ENCODE measurements around the gene TTLL4.

The TTLL4 gene

DNA sequence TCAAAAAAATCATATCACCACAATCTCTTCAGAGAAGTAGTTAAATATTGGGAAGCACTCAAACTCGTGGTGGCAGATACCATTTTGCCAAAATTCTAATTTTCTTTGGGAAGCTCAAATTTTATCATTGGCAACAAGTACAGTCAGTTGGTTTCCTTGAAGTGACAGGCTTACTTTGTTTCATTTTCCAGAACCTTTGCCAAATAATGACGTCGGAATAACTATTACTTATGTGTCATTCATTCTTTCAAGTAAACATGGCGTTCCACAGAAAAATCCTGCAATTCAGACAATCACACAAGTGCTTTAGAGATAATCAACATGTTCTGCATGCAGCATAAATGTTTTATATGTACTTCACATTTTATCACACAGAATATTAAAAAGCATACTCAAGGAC is 5.4 kb downstream of the TTLL4 start:
- DNase-seq, result no peak

DNA sequence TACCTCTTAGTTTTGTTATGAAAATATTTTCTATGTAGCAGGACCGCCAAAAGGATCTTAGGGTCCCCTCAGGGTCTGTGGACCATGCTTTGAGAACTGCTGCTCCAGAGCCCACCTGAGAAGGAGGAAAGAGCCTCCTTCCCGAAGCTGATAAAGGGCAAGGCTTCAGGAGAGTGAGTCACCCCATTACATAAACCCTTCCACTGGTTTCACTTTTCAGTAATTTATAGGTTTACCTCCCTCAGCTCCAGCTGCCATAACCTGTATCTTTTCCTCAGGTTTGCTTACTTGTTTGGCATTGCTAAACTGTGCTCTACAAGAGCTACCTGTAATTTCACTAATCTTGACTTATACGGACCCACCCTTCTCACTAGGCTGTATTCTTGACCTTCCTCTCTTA is 6.6 kb downstream of the TTLL4 start:
- DNase-seq, result no peak

DNA sequence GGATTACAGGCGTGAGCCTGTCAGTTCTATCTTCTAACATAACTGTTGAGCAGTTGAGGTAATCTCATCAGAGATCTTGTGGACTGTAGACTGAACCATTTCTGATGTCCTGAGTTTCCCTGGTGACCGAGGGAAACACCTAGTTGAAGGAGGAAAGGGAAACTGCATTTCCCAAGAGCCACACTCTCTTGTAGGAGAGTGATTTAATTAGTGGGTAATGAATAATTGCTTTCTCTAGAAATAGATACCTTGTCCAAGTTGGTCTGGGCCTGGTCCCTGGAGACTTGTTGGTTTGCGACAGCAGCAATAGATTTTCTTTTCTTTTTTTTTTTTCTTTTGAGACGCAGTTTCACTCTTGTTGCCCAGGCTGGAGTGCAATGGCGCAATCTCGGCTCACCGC is 7.4 kb downstream of the TTLL4 start:
- DNase-seq, result no peak

DNA sequence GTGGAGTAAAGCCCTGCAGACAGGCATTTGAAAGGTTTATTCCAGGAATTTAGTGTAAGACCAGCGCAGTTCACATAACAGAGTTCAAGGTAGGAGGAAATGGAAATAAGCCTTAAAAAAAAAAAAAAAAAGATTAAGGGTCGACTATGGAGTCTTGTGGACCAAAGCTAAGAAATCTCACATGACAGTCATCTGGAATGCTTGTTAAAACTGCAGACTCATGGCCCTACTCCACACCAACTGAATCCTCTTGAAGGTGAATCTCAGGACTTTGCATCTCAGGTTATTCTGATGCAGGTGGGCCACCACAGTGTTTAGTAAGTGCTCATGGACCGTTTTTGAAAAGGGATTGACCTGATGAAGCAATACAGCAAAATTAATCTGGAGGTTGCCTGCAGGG is 8.8 kb downstream of the TTLL4 start:
- DNase-seq, result no peak

DNA sequence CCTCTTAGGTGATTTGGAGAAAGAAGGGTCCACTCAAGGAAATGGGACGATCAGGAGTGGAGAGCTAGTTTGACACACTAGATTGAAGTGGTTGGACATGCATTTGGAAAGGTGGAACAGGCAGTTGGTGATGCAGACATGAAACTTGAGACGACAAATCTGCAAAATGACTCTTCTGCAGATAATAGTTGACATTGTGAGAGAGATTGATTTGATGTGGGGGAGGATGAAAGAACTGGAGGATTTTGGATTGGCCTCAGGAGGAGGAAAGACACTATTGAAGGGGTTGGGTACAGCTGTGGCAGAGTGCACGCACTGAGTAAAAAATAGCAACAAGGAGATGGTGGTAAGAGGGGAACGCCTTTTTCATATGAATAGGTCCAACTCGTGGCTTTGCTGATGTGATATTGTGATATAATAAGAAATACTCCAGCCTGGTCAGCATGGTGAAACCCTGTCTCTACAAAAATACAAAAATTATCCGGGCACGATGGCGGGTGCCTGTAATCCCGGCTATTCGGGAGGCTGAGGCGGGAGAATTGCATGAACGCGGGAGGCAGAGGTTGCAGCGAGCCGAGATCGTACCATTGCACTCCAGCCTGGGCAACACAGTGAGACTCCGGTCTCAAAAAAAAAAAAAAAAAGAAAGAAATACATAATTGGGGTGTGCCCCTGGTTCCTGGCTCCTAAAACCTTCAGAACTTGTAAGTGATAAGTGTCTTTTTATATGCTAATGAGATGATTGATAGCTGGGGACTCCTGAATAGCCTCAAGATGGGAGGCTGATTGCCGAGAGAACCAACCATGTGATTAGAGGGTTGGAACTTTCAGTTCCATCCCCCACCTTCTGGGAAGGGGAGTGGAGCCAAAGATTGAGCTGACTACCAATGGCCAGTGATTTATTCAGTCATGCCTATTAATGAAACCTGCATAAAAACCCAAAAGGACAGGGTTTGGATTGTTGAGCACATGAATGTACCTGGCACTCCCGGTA is 9.7 kb downstream of the TTLL4 start:
- DNase-seq, result no peak

DNA sequence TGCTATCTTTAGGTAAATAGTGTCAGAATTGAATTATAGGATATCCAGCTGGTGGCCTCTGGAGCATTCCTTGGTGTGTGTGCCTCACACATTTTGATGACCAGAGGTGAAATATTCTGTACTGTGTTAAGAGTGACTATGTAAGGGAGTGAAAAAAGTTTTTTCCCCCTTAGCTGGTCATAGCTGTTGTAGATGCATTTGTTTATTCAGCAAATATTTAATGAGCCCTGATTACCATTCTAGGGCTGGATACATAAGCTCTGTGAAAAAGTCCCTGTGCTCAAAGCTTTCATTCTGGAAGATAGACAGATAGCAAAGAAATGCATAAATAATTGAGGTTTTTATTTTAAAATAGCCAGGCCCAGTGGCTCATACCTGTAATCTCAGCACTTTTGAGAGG is 10.9 kb downstream of the TTLL4 start:
- DNase-seq, result no peak

DNA sequence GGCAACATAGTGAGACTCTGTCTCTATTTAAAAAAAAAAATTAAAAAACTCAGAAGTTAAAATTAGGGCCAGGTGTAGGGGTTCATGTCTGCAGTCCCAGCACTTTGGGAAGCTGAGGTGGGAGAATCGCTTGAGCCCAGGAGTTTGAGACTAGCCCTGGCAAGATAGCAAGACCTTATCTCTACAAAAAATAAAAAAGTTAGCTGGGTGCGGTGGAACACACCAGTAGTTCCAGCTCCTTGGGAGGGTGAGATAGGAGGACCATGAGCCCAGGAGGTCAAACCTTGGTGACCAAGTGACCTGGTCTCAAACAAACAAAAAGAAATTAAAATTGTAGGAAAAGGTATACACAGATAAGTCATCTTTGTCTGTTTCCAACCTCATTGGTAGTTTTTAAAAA is 11.3 kb downstream of the TTLL4 start:
- DNase-seq, result no peak

DNA sequence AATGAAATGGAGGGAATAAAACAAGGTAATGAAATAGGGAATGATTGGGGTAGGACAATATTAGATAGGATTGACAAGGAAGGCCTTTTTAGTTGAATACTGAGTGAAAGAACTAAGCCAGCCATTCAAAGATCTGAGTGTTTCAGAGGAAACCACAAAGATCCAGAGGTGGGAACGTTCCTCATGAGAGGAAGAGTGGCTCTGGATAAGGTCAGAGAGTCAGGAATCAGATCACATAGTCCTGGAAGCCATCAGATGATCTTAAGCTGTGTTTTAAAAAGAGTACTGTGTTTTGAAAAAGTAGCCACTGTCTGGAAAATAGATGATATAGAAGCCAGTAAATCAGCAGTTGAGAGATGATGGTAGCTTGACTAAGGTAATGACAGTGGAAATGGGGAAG is 11.8 kb downstream of the TTLL4 start:
- DNase-seq, result no peak

DNA sequence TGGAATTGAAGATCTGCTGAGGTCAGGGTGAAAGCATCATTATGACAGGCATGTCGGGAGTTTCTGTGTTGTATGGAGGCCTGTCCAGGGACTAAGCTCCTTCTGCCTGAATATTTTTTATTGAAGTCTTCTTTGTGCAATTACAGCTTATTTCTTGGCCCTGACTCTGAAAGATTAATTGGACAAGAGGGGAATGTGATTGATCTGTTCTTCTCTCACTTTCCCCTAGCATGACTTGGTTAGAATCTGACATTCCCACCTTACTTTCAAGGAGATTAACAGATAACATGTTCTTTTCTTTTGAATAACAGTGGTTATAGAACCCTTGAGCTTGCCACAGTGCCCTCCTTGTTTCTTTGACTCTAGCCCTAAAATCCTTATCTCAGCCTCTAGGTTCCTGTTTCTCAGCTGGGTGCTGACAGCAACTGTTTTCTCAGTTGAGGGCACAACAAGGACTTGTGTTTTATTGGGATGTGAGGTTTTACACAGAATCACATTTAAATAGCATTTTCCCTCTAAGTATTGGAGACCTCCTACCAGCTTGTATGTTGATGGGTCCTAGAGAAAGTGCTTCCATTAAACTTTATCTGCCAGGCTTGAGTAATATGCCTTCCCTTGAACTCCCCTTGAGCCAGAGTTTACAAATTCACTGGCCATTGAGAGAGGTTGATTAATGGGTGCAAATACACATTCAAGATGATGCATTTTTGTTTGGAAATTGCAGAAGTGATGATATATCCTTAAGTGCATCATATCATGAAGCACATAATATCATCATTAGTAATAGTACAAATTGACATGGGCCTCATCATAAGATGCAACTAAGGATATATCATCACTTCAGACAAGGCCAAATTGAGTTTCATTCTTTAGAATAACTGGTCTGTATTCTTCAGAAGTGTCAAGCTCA is 12.5 kb downstream of the TTLL4 start:
- DNase-seq, result no peak

DNA sequence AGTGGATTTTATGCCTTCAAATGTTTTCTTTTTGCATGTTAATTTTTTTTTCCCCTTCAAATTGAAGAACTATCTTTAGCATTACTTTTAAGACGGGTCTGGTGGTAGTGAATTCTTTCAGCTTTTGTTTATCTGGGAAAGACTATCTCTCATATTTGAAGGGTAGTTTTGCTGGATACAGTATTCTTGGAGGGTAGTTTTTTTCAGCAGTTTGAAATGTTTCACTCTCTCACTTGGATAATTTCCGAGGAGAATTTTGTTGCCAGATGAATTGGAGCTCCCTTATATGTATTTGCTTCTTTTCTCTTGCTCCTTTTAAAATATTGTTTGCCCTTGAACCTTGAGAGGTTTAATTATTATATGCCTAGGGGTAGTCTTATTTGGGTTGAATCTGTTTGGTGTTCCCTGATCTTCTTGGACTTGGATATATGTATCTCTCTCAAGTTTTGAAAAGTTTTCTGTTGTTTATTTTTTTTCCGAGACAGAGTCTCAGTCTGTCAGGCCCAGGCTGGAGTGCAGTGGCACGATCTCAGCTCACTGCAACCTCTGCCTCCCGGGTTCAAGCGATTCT is 15.5 kb downstream of the TTLL4 start:
- DNase-seq, result no peak

DNA sequence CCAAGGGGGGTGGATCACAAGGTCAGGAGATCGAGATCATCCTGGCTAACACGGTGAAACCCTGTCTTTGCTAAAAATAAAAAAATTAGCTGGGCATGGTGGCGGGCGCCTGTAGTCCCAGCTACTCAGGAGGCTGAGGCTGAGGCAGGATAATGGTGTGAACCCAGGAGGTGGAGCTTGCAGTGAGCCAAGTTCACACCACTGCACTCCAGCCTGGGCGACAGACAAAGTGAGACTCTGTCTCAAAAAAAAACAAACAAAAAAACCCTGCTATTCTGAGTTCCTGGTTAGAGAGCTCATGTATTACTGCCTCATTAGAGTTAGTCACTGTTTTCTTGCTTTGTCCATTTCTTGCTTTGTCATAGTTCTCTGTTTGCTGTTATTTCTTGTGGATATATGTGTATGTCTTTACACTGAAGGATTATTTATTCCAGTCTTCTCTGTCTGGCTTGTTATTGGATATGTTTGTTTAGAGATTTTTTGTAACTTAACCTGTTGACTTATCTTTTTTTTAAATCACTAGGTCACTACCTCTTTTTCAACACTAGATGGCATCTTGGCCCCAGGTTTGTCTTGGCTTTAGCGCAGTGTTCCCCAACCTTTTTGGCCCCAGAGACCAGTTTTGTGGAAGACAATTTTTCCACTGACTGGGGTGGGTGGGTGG is 17.0 kb downstream of the TTLL4 start:
- no peak for DNase-seq

DNA sequence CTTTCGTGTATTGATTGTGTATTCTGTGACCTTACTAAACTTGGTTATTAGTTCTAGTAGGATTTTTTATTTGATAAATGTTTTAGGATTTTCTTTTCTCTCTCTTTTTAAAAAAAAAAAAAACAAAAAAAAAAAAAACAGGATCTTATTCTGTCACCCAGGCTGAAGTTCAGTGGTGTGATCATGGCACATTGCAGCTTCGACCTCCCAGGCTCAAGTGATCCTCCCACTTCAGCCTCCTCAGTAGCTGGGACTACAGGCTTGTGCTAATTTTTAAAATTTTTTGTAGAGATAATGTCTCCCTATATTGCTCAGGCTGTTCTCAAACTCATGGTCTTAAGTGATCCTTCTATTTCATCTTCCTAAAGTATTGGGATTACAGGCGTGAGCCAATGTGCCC is 19.0 kb downstream of the TTLL4 start:
- no peak for DNase-seq

DNA sequence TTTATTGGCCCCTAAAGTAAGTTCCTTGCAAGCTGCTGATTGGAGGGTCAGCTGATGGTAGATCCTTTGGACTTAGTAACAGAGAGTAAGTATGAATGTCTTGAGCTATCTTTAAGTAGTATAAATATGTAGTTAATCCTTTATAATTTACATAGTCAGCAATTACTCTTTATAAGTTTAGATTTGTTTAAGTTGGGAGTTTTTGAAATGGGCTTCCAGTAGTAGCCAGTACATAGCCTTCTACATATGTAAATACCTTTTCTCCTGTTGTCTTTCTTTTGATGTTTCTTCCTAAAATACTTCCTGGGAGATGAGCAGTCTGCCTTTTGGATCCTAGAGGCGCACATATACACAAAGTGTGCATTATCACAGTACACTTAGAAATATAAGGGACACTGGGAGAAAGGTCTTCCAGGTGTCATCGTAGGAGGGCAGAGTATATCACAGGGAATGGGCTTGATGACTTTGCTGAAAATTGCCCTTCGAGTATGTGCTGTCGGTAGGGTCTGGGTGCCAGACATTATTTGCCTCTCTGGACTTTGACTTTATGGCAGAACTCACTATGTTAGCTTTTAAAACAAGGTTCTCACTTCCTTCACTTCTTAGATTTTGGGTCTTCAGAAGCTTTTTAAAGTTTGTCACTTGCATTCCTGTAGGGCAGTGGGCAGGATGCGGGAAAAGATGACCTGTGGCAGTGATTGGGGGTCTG is 21.6 kb downstream of the TTLL4 start:
- DNase-seq, result no peak

DNA sequence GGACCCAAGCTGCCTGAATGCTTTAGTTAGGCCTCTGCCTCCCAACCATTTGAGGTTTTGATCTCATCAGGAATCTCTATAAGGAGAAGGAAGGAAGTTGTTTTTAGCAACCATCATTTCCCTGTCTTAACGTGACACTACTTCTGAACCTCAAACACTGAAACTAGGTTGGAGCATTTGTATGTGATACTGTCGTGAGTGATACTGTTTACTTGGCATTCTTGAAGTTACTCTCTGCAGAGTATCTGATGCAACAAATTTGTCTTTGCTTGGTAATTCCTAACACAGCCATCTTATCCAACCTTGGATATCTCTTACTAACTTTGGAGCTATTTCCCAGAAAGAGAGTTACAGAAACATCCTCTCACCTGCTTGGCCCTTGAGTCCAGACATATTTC is 22.1 kb downstream of the TTLL4 start:
- no peak for DNase-seq

DNA sequence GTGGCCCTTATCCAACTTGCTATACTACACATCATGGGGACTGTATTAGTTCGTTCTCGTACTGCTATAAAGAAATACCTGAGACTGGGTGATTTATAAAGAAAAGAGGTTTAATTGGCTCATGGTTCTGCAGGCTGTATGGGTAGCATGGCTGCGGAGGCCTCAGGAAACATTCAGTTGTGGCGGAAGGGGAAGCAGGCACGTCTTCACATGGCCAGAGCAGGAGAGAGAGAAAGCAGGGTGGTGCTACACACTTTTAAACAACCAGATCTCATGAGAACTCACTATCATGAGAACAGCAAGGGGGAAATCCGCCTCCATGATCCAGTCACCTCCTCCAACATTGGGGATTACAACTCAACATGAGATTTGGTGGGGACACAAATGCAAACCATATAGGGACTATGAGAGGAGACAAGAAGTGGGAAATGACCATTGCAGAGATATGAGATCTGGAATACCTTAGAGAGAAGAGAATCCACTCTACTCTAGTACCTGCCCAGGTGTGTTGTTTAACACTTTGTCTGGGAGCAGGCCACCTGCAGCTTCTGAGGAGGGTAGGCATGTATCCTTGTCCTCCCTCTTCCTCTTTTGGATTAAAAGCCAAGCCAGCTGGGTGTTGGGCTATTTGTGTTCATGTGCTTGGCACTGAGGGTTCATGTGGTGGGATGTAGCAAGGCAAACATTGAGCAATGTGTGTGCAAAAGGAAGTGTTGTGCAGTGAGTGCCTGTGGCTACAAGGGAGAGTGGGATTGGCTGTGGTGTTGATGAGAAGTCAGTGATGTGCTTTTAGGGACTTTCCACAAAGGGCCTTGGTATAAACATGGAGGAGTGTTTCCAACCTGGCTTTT is 22.8 kb downstream of the TTLL4 start:
- peak; percentile 30 for DNase-seq

DNA sequence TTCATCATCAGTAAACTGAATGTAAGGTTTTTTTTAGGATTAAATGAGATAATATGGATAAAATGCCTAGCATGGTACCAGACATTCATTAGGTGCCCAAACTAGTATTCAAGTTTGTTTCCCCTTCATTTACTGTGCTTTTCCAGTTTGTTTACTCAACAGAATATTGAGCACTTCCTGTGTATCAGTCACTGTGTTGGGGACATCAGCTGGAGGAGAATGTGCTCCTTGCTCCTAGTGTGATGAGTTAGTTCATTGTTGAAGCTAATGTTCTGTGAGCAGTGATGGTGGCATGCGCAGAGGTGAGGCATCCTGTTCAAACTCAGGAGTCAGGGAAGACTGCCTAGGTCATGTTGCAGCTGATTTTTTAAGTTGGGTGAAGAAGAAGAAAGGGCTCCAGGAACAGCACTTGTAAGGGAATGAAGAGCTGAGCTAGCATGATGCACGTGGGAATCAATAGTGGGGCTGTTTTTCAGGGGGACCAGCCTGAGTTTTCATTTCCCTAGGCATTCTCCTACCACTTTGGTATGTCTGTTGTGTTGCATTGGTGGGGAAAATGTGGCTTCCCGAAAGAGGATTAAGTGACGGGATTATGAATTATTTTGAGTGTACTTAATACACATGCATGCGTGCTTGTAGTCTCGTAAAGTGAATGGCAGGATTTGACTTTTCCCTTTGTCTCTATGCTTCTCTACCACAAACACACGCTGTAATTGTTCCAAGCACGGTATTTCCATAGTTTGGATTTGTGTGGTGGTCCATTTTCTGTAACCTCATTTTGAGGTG is 23.7 kb downstream of the TTLL4 start:
- DNase-seq, result no peak

DNA sequence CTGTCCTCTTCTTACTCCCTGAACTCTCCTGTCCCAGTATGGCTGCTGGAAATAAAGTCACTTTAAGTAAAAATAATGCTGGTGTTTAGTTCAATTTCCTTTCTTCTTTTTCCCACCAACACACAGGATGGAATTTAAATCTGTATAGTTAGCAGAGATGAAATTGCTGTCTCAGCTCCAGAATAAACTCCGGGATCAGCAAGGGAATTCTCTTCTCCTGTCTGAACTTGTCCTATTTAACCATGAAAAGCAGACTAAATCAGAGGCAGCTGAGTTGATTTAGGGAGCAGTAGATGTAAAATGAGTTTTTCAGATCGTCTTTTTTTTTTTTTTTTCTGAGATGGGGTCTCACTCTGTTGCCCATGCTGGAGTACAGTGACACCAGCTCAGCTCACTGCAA is 25.9 kb downstream of the TTLL4 start:
- DNase-seq, result no peak

DNA sequence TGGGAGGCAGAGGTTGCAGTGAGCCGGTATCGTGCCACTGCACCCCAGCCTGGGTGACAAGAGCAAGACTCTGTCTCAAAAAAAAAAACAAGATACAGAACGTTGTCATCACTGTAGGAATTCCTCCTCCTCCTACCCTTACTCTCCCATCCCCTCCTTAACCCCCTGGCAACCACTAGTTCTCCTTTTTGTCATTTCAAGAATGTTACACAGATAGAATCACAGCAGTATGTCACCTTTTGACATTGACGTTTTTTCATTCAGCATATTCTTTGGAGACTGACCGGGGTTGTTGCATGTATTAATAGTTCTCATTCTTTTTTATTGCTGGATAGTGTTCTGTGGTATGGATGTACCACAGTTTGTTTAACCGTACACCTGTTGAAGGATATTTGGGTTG is 32.4 kb downstream of the TTLL4 start:
- DNase-seq, result no peak

DNA sequence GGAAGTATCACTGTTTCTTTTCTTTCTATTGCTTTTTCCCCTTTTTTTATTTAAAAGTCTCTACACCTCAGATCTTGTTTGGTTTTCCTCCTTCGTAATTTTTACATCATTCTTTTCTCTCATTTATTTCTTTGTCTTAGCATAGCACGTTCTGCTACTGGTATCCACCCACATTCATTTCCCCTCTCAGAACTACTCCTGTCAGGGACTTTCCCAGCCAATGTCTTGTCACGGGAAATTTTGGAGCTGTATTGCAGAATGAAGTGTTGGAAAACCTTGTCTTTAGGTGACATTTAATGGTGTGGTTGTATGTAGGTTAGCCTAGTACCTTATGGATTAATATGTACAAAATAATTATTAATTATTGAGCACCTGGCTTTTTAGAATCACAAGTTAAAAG is 34.0 kb downstream of the TTLL4 start:
- no peak for DNase-seq

DNA sequence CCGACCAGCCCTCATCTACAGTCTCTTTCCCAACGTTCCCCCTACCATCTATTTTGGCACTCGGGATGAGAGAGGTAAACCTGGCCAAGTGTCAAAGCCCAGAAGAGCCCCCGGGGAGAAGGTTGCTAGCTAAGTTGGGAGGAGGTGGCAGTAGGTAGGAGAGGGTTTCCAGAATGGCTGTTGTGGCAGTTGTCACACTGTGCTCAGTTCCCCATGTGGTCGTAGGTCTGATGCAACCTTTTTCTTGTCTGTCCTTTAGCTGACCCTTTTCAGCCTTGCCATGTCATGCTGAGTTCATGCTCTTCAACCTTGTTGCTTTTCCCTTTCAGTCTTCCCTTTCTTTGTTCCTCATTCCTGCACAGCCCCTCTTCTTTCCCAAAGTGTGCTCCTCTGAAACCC is 34.5 kb downstream of the TTLL4 start:
- peak; percentile 26 for DNase-seq

Measured in femur (tissue), 1 donor.